ENCODE data around the gene FSHR. TPM values are rescaled to one million over a fixed set of nuclear protein-coding genes. Genes with fewer than 3 reads are reported as not detected.

FSHR gene
- total RNA-seq, 4 donors from 2014 or later: not detected

DNA sequence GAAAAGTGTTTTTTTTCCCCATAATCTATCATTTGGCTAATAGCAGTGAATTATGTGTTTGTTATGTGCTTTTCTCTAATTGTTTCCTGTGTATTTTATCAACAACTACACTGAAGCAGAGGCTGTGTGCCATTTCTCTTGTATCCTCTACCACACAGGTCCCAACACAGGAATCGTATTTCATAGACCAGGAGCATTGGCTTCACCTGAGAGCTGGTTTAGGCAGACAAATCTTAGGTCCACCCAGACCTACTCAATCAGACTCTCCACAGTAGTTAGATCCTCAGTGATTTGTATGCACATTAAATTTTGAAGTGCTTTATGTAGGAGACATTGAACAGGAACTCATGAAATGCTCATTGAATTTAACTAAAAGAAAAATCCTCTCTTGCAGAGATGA lies 109.2 kb downstream of the FSHR start:
- Histone ChIP-seq H3K4me1 (no peaks in the 10 kb centered on the region), H3K27ac (no peak overlapping the region), H3K27me3 (no peaks in the 10 kb centered on the region), H3K4me3 (no peak overlapping the region), H3K9me3 (no peaks in the 10 kb centered on the region), H3K36me3 (no peaks in the 10 kb centered on the region)
- TF ChIP-seq EP300 (IDR thresholded peaks at IDR 0.05): no peak
- no peak for TF ChIP-seq POLR2A (IDR thresholded peaks at IDR 0.05)
- no peak for TF ChIP-seq POLR2AphosphoS5 (IDR thresholded peaks at IDR 0.05)
- TF ChIP-seq, protein P1, sequence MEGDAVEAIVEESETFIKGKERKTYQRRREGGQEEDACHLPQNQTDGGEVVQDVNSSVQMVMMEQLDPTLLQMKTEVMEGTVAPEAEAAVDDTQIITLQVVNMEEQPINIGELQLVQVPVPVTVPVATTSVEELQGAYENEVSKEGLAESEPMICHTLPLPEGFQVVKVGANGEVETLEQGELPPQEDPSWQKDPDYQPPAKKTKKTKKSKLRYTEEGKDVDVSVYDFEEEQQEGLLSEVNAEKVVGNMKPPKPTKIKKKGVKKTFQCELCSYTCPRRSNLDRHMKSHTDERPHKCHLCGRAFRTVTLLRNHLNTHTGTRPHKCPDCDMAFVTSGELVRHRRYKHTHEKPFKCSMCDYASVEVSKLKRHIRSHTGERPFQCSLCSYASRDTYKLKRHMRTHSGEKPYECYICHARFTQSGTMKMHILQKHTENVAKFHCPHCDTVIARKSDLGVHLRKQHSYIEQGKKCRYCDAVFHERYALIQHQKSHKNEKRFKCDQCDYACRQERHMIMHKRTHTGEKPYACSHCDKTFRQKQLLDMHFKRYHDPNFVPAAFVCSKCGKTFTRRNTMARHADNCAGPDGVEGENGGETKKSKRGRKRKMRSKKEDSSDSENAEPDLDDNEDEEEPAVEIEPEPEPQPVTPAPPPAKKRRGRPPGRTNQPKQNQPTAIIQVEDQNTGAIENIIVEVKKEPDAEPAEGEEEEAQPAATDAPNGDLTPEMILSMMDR (IDR thresholded peaks at IDR 0.05): no peak
- DNase-seq (ENCODE audit: low spot score in 2 of 2): no peak
- WGBS: 82% methylated on average over 1 of the region's 1 CpG

DNA sequence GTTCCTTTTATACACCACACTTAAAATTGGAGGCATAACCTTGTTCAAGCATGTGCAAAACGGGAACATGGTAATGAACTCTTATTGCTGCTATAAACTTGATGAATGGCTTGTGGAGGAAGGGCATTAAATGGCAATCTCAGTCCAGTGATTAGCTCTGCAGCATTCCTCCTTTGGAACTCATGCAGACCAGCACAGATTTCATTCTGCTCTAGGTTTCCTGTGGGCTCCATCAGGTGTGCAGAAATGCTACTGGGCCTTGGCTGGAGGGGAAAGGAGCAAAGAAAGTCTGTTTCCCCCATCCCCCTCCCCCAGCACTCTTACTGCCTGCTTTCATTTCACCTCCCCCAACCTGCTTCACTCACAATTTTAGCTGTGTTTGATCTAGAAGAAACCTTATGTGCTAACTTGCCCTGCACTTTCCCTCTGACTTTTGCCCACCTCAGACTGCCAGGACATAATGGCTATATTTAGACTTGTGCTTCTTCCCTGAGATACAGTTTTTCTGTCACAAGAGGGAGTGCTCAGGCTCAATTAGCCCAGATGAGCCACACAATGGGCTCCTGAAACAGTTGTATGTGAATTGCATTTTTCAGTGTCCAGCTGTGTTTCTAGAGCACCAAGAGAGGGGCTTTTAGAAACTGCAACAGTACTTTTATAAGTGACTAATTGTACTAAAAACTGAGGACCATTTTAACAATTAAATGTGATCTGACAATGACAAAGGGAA lies 109.8 kb downstream of the FSHR start:
- Histone ChIP-seq H3K4me1 (no peaks in the 10 kb centered on the region), H3K27me3 (no peaks in the 10 kb centered on the region), H3K27ac (no peak overlapping the region), H3K9me3 (no peaks in the 10 kb centered on the region), H3K36me3 (no peaks in the 10 kb centered on the region), H3K4me3 (no peak overlapping the region)
- TF ChIP-seq POLR2AphosphoS5 (IDR thresholded peaks at IDR 0.05): no peak
- TF ChIP-seq, protein P1 (IDR thresholded peaks at IDR 0.05): no peak
- no peak for TF ChIP-seq EP300 (IDR thresholded peaks at IDR 0.05)
- TF ChIP-seq POLR2A (IDR thresholded peaks at IDR 0.05): no peak
- 13% methylated on average over 1 of the region's 1 CpG for WGBS
- DNase-seq (ENCODE audit: low spot score in 2 of 2): no peak

DNA sequence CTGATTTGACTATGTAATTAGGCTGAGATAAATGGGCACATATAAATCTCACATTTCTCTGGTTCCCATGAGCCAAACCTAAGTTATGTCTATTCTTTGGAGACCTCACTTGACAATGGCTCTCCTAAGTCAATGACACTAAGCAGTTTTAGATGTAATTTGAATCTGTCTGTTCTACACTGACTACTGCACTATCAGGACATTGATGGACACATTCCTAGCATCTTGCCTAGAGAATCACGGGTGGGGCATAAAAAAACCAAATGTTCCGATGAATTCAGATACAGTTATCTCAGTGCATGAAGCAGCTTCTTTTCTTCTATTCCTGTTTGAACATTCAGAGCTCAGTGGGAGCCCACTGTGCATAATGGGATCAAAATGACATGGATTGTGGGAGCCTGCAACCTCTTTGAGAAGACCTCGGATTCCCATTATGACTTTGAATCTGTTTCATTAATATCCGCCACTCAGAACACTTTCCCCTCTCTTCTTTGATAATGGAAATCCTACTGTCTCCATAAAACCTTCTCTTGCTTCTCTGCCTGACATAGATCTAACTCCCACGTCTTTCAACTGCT lies 110.8 kb downstream of the FSHR start:
- TF ChIP-seq POLR2A (IDR thresholded peaks at IDR 0.05): no peak
- no peak for DNase-seq (ENCODE audit: low spot score in 2 of 2)
- Histone ChIP-seq H3K27ac (no peak overlapping the region), H3K4me1 (no peaks in the 10 kb centered on the region), H3K36me3 (no peaks in the 10 kb centered on the region), H3K4me3 (no peak overlapping the region), H3K9me3 (no peaks in the 10 kb centered on the region), H3K27me3 (no peaks in the 10 kb centered on the region)
- 86% methylated on average over 5 of the region's 5 CpGs for WGBS

DNA sequence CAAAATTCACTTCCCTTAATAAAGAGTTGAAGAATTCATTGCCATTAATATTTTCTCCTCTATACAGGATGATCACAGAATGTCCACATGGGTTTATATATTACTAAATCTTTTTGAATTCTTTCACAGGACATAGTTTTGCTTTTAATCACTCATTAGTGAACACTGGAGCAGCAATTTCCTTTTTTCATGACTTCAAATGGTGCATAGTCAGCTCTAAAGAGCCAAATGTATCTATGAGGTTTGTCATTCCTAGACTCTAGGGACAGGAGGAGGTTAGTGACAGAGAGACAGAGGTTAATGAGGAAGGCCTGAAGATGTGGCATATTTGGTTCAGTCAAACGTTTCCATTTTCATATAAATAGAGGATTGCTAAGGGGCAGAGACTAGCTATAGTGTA lies 111.8 kb downstream of the FSHR start:
- Histone ChIP-seq H3K27me3 (no peaks in the 10 kb centered on the region), H3K36me3 (no peaks in the 10 kb centered on the region), H3K4me1 (no peaks in the 10 kb centered on the region), H3K27ac (no peak overlapping the region), H3K9me3 (no peaks in the 10 kb centered on the region), H3K4me3 (no peak overlapping the region)
- 62% methylated on average over 1 of the region's 1 CpG for WGBS
- TF ChIP-seq POLR2A (IDR thresholded peaks at IDR 0.05) (no peak), POLR2AphosphoS5 (IDR thresholded peaks at IDR 0.05) (no peak), EP300 (IDR thresholded peaks at IDR 0.05) (no peak)
- TF ChIP-seq, protein P1 (IDR thresholded peaks at IDR 0.05): no peak
- no peak for DNase-seq (ENCODE audit: low spot score in 2 of 2)

DNA sequence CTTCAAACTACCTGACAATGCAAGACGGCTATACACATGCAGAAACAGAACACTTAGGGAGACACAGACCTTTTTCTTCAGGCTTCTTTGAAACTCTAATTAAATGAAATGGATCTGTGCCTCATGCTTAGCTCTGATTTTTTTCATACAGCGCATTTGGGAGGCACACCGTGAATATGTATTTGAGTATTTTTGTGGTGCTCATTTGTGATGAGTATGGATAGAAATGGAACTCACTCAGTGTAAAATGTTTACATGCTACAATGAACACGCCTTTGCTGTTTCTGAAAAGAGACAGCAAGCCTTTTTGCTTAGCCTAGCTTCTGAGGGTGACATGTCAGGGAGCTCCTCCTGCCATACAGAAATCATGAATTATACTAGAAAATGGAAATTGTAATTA lies 113.3 kb downstream of the FSHR start:
- TF ChIP-seq, protein P1 (IDR thresholded peaks at IDR 0.05): no peak
- no peak for TF ChIP-seq POLR2A (IDR thresholded peaks at IDR 0.05)
- no peak for TF ChIP-seq POLR2AphosphoS5 (IDR thresholded peaks at IDR 0.05)
- TF ChIP-seq EP300 (IDR thresholded peaks at IDR 0.05): no peak
- 72% methylated on average over 4 of the region's 4 CpGs for WGBS
- no peak for DNase-seq (ENCODE audit: low spot score in 2 of 2)
- H3K27ac ChIP-seq: no peak overlapping the region
- H3K27me3 ChIP-seq: no peaks in the 10 kb centered on the region
- no peaks in the 10 kb centered on the region for H3K36me3 ChIP-seq
- H3K4me3 ChIP-seq: no peak overlapping the region
- no peaks in the 10 kb centered on the region for H3K4me1 ChIP-seq
- H3K9me3 ChIP-seq: no peaks in the 10 kb centered on the region
